Ectodermal cell (in vitro differentiated cells): ENCODE results near the gene EHF.
"Not testable (repeated sequence)": the region's sequence is repeated elsewhere in the genome, so short reads cannot be mapped to it uniquely, and the experiment has no call there.

ENCODE experiments used
- H3K27ac ChIP-seq: 2 replicates; pipeline ENCODE4 v1.7.0; 2013; ENCODE audit warnings: mild to moderate bottlenecking, low read depth, low read length; ENCODE audit not compliant: insufficient read depth, poor library complexity, severe bottlenecking
- H3K27me3 ChIP-seq: 2 replicates; pipeline ENCODE4 v1.7.0; 2013; ENCODE audit warnings: mild to moderate bottlenecking, low read length; ENCODE audit not compliant: insufficient read depth, control insufficient read depth, poor library complexity, severe bottlenecking
- H3K36me3 ChIP-seq: one replicate; pipeline ENCODE4 v1.7.0; 2013; ENCODE audit warnings: low read length; ENCODE audit not compliant: control insufficient read depth, insufficient read depth
- H3K4me1 ChIP-seq: one replicate; pipeline ENCODE4 v1.7.0; 2013; ENCODE audit warnings: low read length; ENCODE audit not compliant: control insufficient read depth, insufficient read depth
- H3K4me3 ChIP-seq: 2 replicates; pipeline ENCODE4 v1.7.0; 2013; ENCODE audit warnings: low read depth, low read length, control low read depth; ENCODE audit not compliant: insufficient read depth
- H3K9me3 ChIP-seq: 2 replicates; pipeline ENCODE4 v1.7.0; 2013; ENCODE audit warnings: mild to moderate bottlenecking, low read length, moderate library complexity; ENCODE audit not compliant: control insufficient read depth
- WGBS, 2 experiments: methylation state at CpG; one replicate each; pipeline ENCODE4 v1.1.7; 2013; ENCODE audit warnings: missing lambda C conversion rate in 2 of 2; 5-methylcytosine and 5-hydroxymethylcytosine counted together

EHF gene

DNA sequence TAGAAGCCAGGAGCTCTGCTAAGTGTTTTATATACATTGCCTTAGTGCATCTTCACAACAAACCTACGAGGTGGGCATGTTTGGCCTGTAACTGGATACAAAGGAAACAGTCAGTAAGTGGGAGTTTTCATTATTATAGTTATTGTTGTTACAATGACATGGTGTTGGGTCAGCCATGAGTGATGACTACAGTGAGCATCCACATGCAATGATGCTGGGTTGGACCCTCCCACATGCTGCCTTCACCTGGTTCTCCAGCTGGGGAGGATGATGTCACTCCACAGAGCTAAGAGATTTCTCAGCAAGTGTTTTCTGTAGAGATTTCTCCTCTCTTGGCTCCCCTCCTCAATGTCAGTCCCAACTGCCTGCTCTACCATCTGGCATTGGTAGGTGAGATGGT lies 59.3 kb downstream of the EHF start:
- H3K4me1 ChIP-seq: no peaks in the 10 kb centered on the region
- H3K9me3 ChIP-seq: no peaks in the 10 kb centered on the region
- H3K36me3 ChIP-seq: no peaks in the 10 kb centered on the region
- H3K27ac ChIP-seq: no peak overlapping the region
- H3K27me3 ChIP-seq: no peaks in the 10 kb centered on the region
- 79 to 100% methylated on average over 1 of the region's 1 CpG for WGBS, 2 experiments
- H3K4me3 ChIP-seq: no peak overlapping the region

DNA sequence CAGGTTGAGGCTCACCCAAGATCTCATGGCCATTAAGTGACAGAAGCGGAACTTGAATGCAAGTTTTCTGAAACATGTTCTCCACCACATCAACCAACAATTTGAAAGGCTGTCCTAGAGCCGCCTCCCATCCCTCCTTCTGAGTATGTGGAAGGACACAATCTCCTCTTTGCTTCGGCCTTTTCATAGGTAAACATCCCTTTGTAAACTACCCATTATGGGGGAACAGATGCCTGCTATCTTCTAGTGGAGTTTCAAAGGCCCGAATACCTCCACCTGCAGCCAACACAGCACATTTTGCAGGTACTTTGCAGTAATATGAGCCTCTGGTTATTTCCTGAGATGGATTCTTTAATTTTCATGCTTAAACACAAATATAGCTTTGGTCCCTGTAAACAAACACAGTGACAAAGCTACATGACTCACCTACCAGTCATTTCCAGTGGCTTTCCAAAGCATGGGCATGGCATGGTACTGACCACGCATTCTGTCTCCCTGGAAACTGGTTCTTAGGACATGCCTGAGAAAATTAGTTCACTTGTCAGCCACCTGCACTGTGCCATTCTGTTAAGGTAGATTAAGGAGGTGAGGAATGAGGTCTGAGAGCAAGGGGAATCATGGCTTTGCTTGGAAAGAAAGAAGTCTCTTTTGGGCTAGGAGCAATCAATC lies 60.2 kb downstream of the EHF start:
- Histone ChIP-seq H3K4me1 (no peaks in the 10 kb centered on the region), H3K36me3 (no peaks in the 10 kb centered on the region), H3K27ac (peak overlapping the region; percentile 40), H3K4me3 (no peak overlapping the region), H3K9me3 (no peaks in the 10 kb centered on the region), H3K27me3 (no peaks in the 10 kb centered on the region)
- 89% methylated on average over 5 of the region's 5 CpGs for WGBS, 2 experiments

DNA sequence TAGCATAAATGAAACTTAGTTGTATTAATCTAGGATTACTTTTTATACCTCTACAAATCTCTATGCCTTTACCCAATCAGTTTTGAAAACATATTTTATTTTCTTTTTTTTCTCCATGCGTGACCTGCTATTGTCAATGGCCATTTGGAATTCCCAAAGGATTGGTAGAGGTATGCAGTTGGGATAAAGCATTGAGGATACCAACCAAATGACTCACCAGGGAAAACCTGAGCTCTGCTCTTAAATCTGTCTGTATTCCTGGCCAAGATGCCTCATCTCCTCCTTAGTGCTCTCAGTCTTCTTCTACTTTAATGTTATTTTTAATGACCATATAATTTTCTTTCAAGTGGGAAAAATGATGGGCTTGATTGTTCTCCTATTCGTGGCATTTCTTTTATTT lies 61.9 kb downstream of the EHF start:
- no peaks in the 10 kb centered on the region for H3K4me1 ChIP-seq
- H3K27ac ChIP-seq: no peak overlapping the region
- H3K36me3 ChIP-seq: no peaks in the 10 kb centered on the region
- WGBS, 2 experiments: 78% methylated on average over 1 of the region's 2 CpGs; no CpG with 5 or more reads in 1 of the 2 experiments
- H3K9me3 ChIP-seq: no peaks in the 10 kb centered on the region
- no peak overlapping the region for H3K4me3 ChIP-seq
- H3K27me3 ChIP-seq: no peaks in the 10 kb centered on the region

DNA sequence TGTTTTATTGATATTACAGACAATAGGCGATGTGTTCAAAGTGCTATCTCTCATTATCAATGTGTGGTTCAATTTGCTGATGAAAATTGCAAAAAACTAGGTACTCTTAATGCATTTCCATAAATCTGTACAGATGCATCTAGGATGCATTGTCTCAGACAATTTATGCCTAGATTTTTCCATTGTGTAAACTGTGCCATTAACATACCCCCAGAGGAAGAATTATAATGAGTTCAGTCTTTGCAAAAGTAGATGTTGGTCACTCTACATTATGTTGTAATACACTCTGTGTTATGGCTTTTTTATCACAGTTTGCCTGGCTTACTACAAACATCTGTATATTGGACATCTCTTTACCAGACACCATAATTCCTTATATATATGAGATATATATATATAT lies 62.5 kb downstream of the EHF start:
- H3K27ac ChIP-seq: no peak overlapping the region
- no peak overlapping the region for H3K4me3 ChIP-seq
- 100% methylated on average over 1 of the region's 1 CpG; no CpG with 5 or more reads in 1 of the 2 experiments for WGBS, 2 experiments
- no peaks in the 10 kb centered on the region for H3K36me3 ChIP-seq
- H3K27me3 ChIP-seq: no peaks in the 10 kb centered on the region
- H3K9me3 ChIP-seq: no peaks in the 10 kb centered on the region
- no peaks in the 10 kb centered on the region for H3K4me1 ChIP-seq

DNA sequence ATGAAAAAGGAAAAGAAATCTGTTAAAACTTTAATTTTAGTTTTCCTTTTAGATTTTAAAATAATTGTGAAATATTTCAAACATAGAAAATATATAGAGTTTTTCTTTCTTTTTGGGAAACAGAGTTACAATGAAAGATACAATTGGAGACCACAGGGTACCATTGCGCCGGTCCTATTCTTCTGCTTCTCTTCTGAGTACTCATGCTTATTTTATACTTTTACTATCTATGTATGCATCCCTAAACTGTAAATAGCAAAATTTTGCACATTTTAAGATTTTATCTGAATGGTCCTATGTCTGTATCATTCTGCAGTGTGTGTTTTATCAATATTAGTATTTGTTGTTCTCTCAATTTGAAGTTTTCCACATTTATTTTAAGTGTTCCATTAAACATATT lies 65.0 kb downstream of the EHF start:
- H3K4me1 ChIP-seq: no peaks in the 10 kb centered on the region
- H3K27me3 ChIP-seq: no peaks in the 10 kb centered on the region
- no peaks in the 10 kb centered on the region for H3K9me3 ChIP-seq
- no peaks in the 10 kb centered on the region for H3K36me3 ChIP-seq
- no peak overlapping the region for H3K27ac ChIP-seq
- H3K4me3 ChIP-seq: no peak overlapping the region
- WGBS, 2 experiments: 100% methylated on average over 2 of the region's 2 CpGs; no CpG with 5 or more reads in 1 of the 2 experiments

DNA sequence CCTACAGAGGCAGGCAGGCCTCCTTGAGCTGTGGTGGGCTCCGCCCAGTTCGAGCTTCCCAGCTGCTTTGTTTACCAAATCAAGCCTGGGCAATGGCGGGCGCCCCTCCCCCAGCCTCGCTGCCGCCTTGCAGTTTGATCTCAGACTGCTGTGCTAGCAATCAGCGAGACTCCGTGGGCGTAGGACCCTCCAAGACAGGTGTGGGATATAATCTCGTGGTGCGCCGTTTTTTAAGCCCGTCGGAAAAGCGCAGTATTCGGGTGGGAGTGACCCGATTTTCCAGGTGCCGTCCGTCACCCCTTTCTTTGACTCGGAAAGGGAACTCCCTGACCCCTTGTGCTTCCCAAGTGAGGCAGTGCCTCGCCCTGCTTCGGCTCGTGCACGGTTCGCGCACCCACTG lies 71.4 kb downstream of the EHF start:
- not testable (repeated sequence) for H3K27ac ChIP-seq, H3K27me3 ChIP-seq, H3K36me3 ChIP-seq, H3K4me1 ChIP-seq, H3K9me3 ChIP-seq
- H3K4me3 ChIP-seq: peak overlapping the region; percentile 54
- 39 to 47% methylated on average over 26 of the region's 26 CpGs for WGBS, 2 experiments

DNA sequence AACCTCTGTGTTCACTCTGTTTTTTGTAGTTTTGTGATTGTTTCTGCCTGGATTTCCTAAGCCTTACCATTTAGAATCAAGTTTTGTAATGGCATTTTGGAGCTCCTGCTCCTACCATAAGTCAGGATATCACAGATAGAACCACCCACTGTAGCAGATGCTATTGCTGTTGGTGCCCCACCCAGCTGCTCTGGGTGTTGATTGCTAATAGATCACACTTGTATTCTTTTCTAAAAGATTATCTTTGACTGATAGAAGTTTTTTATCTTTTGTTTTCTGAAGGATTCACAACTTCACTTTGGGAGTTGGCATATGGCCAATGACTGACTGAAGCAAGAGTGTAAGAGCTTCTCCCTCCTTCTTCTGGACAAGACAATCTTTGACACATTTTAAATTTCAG lies 76.0 kb downstream of the EHF start:
- H3K4me1 ChIP-seq: no peaks in the 10 kb centered on the region
- peaks cover 3% of the 10 kb centered on the region for H3K9me3 ChIP-seq
- H3K27ac ChIP-seq: no peak overlapping the region
- H3K36me3 ChIP-seq: peaks cover 12% of the 10 kb centered on the region
- no peak overlapping the region for H3K4me3 ChIP-seq
- H3K27me3 ChIP-seq: no peaks in the 10 kb centered on the region

DNA sequence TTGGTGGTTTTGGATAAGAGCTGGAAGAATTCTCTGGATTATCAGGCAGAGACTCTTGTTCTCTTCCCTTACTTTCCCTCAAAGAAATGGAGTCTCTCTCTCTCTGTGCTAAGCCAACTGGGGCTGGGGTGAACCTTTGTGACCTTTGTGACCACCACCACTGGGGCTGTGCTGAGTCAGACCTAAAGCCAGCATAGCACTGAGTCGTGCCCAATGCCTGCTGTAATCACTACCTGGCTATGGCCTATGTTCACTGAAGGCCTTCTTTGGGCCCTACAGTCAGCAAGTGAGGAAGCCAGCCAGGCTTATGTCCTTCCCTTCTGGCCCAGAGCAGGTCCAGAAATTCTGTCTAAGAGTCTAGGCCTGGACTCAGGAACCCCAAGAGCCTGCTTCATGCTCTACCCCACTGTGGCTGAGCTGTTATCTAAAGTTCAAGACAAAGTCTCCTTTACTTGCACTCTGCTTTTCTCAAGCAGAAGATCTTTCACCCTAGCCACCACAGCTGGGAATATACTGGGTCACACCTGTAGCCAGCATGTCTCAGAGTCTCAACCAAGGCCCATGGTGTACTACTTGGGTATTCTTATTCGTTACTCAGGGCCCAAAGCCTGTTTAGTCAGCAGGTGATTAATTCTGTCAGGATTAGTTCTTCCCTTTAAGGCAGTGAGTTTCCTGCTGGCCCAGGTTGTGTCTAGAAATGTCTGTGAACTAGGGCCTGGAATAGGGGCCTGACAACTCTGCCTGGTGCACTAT lies 86.0 kb downstream of the EHF start:
- no peak overlapping the region for H3K4me3 ChIP-seq
- peaks cover 25% of the 10 kb centered on the region for H3K36me3 ChIP-seq
- no peaks in the 10 kb centered on the region for H3K27me3 ChIP-seq
- H3K4me1 ChIP-seq: no peaks in the 10 kb centered on the region
- 77% methylated on average over 2 of the region's 2 CpGs for WGBS, 2 experiments
- peaks cover 2% of the 10 kb centered on the region for H3K9me3 ChIP-seq
- no peak overlapping the region for H3K27ac ChIP-seq

DNA sequence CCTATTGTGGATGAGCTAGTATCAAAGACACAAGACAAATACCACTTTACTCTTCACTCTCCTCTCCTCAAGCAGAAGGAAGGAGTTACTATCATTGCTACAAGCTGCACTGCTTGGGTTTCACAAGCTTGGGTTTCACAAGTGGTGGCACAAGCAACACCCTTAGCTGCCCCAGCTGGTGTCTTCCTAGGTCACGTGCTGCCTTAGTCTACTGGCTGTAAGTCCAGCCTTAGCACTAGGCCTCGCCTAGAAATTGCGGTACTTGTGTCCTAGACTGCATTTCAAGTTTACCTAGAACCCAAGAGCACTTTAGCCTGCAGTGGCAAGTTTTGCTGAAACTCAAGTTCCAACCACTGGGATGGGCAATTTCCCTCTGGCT lies 86.6 kb downstream of the EHF start:
- 79 to 81% methylated on average over 3 of the region's 3 CpGs for WGBS, 2 experiments
- H3K4me1 ChIP-seq: no peaks in the 10 kb centered on the region
- peaks cover under 1% of the 10 kb centered on the region for H3K9me3 ChIP-seq
- no peak overlapping the region for H3K27ac ChIP-seq
- H3K4me3 ChIP-seq: no peak overlapping the region
- H3K36me3 ChIP-seq: peaks cover 20% of the 10 kb centered on the region
- no peaks in the 10 kb centered on the region for H3K27me3 ChIP-seq
